ENCODE measurements around the gene KCNIP4. TPM values are rescaled to one million over a fixed set of nuclear protein-coding genes. Genes with fewer than 3 reads are reported as not detected.

The KCNIP4 gene
- polyA plus RNA-seq, 1 donor (not counting 4 experiments of a cell fraction or from before 2014, with no cell fraction given) = 0.07 TPM

GRCh38 chr4:20711335-20711734 is 1237.2 kb downstream of the KCNIP4 start:
- Histone ChIP-seq H4K20me1 (ENCODE audit: control insufficient read depth, extremely low read depth, insufficient read depth, low read length) (no peaks in the 10 kb centered on the region), H3K27me3 (ENCODE audit: control insufficient read depth, extremely low read depth, insufficient read depth, low read length) (no peaks in the 10 kb centered on the region), H3K9me3 (ENCODE audit: control insufficient read depth, low read depth, low read length) (no peaks in the 10 kb centered on the region), H3K27ac (ENCODE audit: control insufficient read depth, insufficient read depth, low read length) (no peak overlapping the region), H3K4me3 (ENCODE audit: control insufficient read depth in 2 of 3, extremely low read depth in 1 of 3, insufficient read depth in 2 of 3, low read depth in 1 of 3, low read length in 3 of 3) (no peak overlapping the region), H3K36me3 (ENCODE audit: control insufficient read depth in 2 of 2, extremely low read depth in 1 of 2, insufficient read depth in 2 of 2, low read length in 2 of 2) (peaks cover 1 to 2% of the 10 kb centered on the region in 2 experiments), H3K9me1 (ENCODE audit: control insufficient read depth, extremely low read depth, insufficient read depth, low read length) (no peaks in the 10 kb centered on the region), H3K4me1 (ENCODE audit: control insufficient read depth, extremely low read depth, insufficient read depth, low read length) (no peaks in the 10 kb centered on the region), H3K9ac (ENCODE audit: control insufficient read depth, extremely low read depth, insufficient read depth, low read length) (no peak overlapping the region), H3K79me2 (ENCODE audit: control insufficient read depth, insufficient read depth, low read length) (no peaks in the 10 kb centered on the region), H2AFZ (ENCODE audit: control insufficient read depth, low read length) (no peak overlapping the region), H3K4me2 (ENCODE audit: control insufficient read depth, extremely low read depth, insufficient read depth, low read depth, low read length) (no peak overlapping the region)
- dilution Hi-C loops (cut with MboI; ENCODE audit: extremely low pct_ligation_motif_present, low sequenced_read_pairs) = no loop called here
- no peak for DNase-seq (ENCODE audit: low read depth, low spot score)
- no peak for TF ChIP-seq CTCF (optimal IDR thresholded peaks at IDR 0.05 in 1 of 3, IDR thresholded peaks at IDR 0.05 in 1 of 3, conservative IDR thresholded peaks at IDR 0.05 in 1 of 3; ENCODE audit: extremely low read depth in 1 of 3, insufficient read depth in 2 of 3, low read length in 3 of 3)
- TF ChIP-seq EZH2 (IDR thresholded peaks at IDR 0.05; ENCODE audit: low read length) = no peak
- FAIRE-seq = no peak

GRCh38 chr4:20700007-20700761 is 1248.4 kb downstream of the KCNIP4 start, which contains the start of gene PACRGL:
Gene PACRGL, plus strand, starts transcription at chr4:20700458. Its CDS starts 4,024 bp downstream, at chr4:20704482.
- DNase-seq (ENCODE audit: low read depth, low spot score) = peak; percentile 30
- TF ChIP-seq EZH2 (IDR thresholded peaks at IDR 0.05; ENCODE audit: low read length) (no peak), CTCF (optimal IDR thresholded peaks at IDR 0.05 in 1 of 3, IDR thresholded peaks at IDR 0.05 in 1 of 3, conservative IDR thresholded peaks at IDR 0.05 in 1 of 3; ENCODE audit: extremely low read depth in 1 of 3, insufficient read depth in 2 of 3, low read length in 3 of 3) (no peak)
- Histone ChIP-seq H4K20me1 (ENCODE audit: control insufficient read depth, extremely low read depth, insufficient read depth, low read length) (no peaks in the 10 kb centered on the region), H3K9me3 (ENCODE audit: control insufficient read depth, low read depth, low read length) (no peaks in the 10 kb centered on the region), H3K36me3 (ENCODE audit: control insufficient read depth in 2 of 2, extremely low read depth in 1 of 2, insufficient read depth in 2 of 2, low read length in 2 of 2) (no peaks in the 10 kb centered on the region), H3K4me1 (ENCODE audit: control insufficient read depth, extremely low read depth, insufficient read depth, low read length) (peaks cover 16% of the 10 kb centered on the region), H3K27me3 (ENCODE audit: control insufficient read depth, extremely low read depth, insufficient read depth, low read length) (no peaks in the 10 kb centered on the region), H3K27ac (ENCODE audit: control insufficient read depth, insufficient read depth, low read length) (peak within 1 kb of the TSS; percentile 86), H3K9me1 (ENCODE audit: control insufficient read depth, extremely low read depth, insufficient read depth, low read length) (no peaks in the 10 kb centered on the region), H3K4me2 (ENCODE audit: control insufficient read depth, extremely low read depth, insufficient read depth, low read depth, low read length) (peak within 1 kb of the TSS; percentile 98), H3K79me2 (ENCODE audit: control insufficient read depth, insufficient read depth, low read length) (peaks cover 25% of the 10 kb centered on the region), H3K9ac (ENCODE audit: control insufficient read depth, extremely low read depth, insufficient read depth, low read length) (peak within 1 kb of the TSS; percentile 80), H2AFZ (ENCODE audit: control insufficient read depth, low read length) (peak within 1 kb of the TSS; percentile 99), H3K4me3 (ENCODE audit: control insufficient read depth in 2 of 3, extremely low read depth in 1 of 3, insufficient read depth in 2 of 3, low read depth in 1 of 3, low read length in 3 of 3) (peak within 1 kb of the TSS; percentile 84 to 95 (median 87))
- dilution Hi-C loops (cut with MboI; ENCODE audit: extremely low pct_ligation_motif_present, low sequenced_read_pairs) = no loop called here
- peak; percentile 64 for FAIRE-seq

Measured in keratinocyte (primary cell).